ENCODE results near the gene RNF128.

- TF ChIP-seq, protein P1, sequence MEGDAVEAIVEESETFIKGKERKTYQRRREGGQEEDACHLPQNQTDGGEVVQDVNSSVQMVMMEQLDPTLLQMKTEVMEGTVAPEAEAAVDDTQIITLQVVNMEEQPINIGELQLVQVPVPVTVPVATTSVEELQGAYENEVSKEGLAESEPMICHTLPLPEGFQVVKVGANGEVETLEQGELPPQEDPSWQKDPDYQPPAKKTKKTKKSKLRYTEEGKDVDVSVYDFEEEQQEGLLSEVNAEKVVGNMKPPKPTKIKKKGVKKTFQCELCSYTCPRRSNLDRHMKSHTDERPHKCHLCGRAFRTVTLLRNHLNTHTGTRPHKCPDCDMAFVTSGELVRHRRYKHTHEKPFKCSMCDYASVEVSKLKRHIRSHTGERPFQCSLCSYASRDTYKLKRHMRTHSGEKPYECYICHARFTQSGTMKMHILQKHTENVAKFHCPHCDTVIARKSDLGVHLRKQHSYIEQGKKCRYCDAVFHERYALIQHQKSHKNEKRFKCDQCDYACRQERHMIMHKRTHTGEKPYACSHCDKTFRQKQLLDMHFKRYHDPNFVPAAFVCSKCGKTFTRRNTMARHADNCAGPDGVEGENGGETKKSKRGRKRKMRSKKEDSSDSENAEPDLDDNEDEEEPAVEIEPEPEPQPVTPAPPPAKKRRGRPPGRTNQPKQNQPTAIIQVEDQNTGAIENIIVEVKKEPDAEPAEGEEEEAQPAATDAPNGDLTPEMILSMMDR (CRISPR knock-in tag; IDR thresholded peaks at IDR 0.05): no peak
- no peak for TF ChIP-seq KLF16 (CRISPR knock-in tag; IDR thresholded peaks at IDR 0.05)
- no peak for TF ChIP-seq ZNF772 (CRISPR knock-in tag; IDR thresholded peaks at IDR 0.05)
- TF ChIP-seq, protein P2, sequence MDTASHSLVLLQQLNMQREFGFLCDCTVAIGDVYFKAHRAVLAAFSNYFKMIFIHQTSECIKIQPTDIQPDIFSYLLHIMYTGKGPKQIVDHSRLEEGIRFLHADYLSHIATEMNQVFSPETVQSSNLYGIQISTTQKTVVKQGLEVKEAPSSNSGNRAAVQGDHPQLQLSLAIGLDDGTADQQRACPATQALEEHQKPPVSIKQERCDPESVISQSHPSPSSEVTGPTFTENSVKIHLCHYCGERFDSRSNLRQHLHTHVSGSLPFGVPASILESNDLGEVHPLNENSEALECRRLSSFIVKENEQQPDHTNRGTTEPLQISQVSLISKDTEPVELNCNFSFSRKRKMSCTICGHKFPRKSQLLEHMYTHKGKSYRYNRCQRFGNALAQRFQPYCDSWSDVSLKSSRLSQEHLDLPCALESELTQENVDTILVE (CRISPR knock-in tag; IDR thresholded peaks at IDR 0.05): no peak
- TF ChIP-seq NR3C1 (CRISPR knock-in tag; IDR thresholded peaks at IDR 0.05): no peak
- TF ChIP-seq FOSL1 (CRISPR knock-in tag; IDR thresholded peaks at IDR 0.05; ENCODE audit: borderline replicate concordance): no peak
- no peak for TF ChIP-seq ZNF564 (CRISPR knock-in tag; IDR thresholded peaks at IDR 0.05)
- TF ChIP-seq HDAC6 (IDR thresholded peaks at IDR 0.05; ENCODE audit: low read depth, low read length): no peak
These were observed 10.5 kb upstream of the RNF128 start for GRCh38 chrX:106716004-106716403.

Measured in HepG2 (cell line).